ENCODE results near the gene VWF.
"Not testable (repeated sequence)": the region's sequence is repeated elsewhere in the genome, so short reads cannot be mapped to it uniquely, and the experiment has no call there.

The VWF gene

GRCh38 chr12:6032726-6033125 lies 91.7 kb downstream of the VWF start:
- DNase-seq (ENCODE audit: low read depth): no peak

- no peak for DNase-seq (ENCODE audit: low read depth)
These were observed 93.5 kb downstream of the VWF start for GRCh38 chr12:6031001-6031400.

GRCh38 chr12:6030081-6030480 lies 94.4 kb downstream of the VWF start:
- no peak for DNase-seq (ENCODE audit: low read depth)

- DNase-seq (ENCODE audit: low read depth): no peak
These were observed 95.1 kb downstream of the VWF start for GRCh38 chr12:6029401-6029800.

- DNase-seq (ENCODE audit: low read depth): no peak
These were observed 97.5 kb downstream of the VWF start for GRCh38 chr12:6026998-6027397.

GRCh38 chr12:6025703-6026298 lies 98.7 kb downstream of the VWF start:
- not testable (repeated sequence) for DNase-seq (ENCODE audit: low read depth)

GRCh38 chr12:6024066-6024465 lies 100.4 kb downstream of the VWF start:
- DNase-seq (ENCODE audit: low read depth): not testable (repeated sequence)

- no peak for DNase-seq (ENCODE audit: low read depth)
These were observed 103.5 kb downstream of the VWF start for GRCh38 chr12:6020930-6021329.

GRCh38 chr12:6020511-6020910 lies 104.0 kb downstream of the VWF start:
- DNase-seq (ENCODE audit: low read depth): not testable (repeated sequence)

- DNase-seq (ENCODE audit: low read depth): not testable (repeated sequence)
These were observed 105.2 kb downstream of the VWF start for GRCh38 chr12:6019256-6019655.

GRCh38 chr12:6018265-6018664 lies 106.2 kb downstream of the VWF start:
- DNase-seq (ENCODE audit: low read depth): no peak

- no peak for DNase-seq (ENCODE audit: low read depth)
These were observed 107.7 kb downstream of the VWF start for GRCh38 chr12:6016756-6017155.

- DNase-seq (ENCODE audit: low read depth): not testable (repeated sequence)
These were observed 108.5 kb downstream of the VWF start for GRCh38 chr12:6016004-6016403.

GRCh38 chr12:6015271-6015670 lies 109.2 kb downstream of the VWF start:
- DNase-seq (ENCODE audit: low read depth): not testable (repeated sequence)

GRCh38 chr12:6010631-6011350 lies 113.7 kb downstream of the VWF start:
- DNase-seq (ENCODE audit: low read depth): not testable (repeated sequence)

GRCh38 chr12:5997260-5997659 lies 127.2 kb downstream of the VWF start:
- no peak for DNase-seq (ENCODE audit: low read depth)

GRCh38 chr12:5996459-5996858 lies 128.0 kb downstream of the VWF start:
- DNase-seq (ENCODE audit: low read depth): no peak

- DNase-seq (ENCODE audit: low read depth): no peak
These were observed 134.8 kb downstream of the VWF start for GRCh38 chr12:5989621-5990020.

GRCh38 chr12:5988659-5989116 lies 135.8 kb downstream of the VWF start:
- peak; percentile 77 for DNase-seq (ENCODE audit: low read depth)

GRCh38 chr12:5988088-5988487 lies 136.4 kb downstream of the VWF start:
- no peak for DNase-seq (ENCODE audit: low read depth)

- DNase-seq (ENCODE audit: low read depth): no peak
These were observed 136.9 kb downstream of the VWF start for GRCh38 chr12:5987573-5987972.

GRCh38 chr12:5985471-5985870 lies 139.0 kb downstream of the VWF start:
- DNase-seq (ENCODE audit: low read depth): no peak

- DNase-seq (ENCODE audit: low read depth): no peak
These were observed 139.6 kb downstream of the VWF start for GRCh38 chr12:5984873-5985272.

- no peak for DNase-seq (ENCODE audit: low read depth)
These were observed 142.4 kb downstream of the VWF start for GRCh38 chr12:5982106-5982505.

Data from ELR (cell line).